Esophagus mucosa (tissue), 1 donor: ENCODE data around the gene WNT8A. TPM values are rescaled to one million over a fixed set of nuclear protein-coding genes. Genes with fewer than 3 reads are reported as not detected.

Source experiments
- total RNA-seq: library from RNA; stranded (reverse); gene quantifications from one replicate; pipeline ENCODE4 v1.2.4, GENCODE V29; 2023
- donor health status: DM: yes; HTN: yes; CAD: no.

WNT8A gene
- total RNA-seq, 1 donor from 2014 or later = not detected

Other genes starting within 250 kb of the WNT8A start
- gene MYOT, start 216.2 kb upstream of the WNT8A start, total RNA-seq = not detected
- not detected for gene PKD2L2, start 194.6 kb upstream of the WNT8A start, total RNA-seq
- 14.5 TPM for gene FAM13B, start 51.0 kb upstream of the WNT8A start, total RNA-seq
- 0.44 TPM for gene NME5, start 55.4 kb downstream of the WNT8A start, total RNA-seq
- gene BRD8, start 94.6 kb downstream of the WNT8A start, total RNA-seq = 25.7 TPM
- gene KIF20A, start 95.1 kb downstream of the WNT8A start, total RNA-seq = 21.2 TPM
- gene CDC23, start 129.3 kb downstream of the WNT8A start, total RNA-seq = 20.6 TPM
- gene GFRA3, start 190.6 kb downstream of the WNT8A start, total RNA-seq = not detected
- gene CDC25C, start 247.8 kb downstream of the WNT8A start, total RNA-seq = 2.7 TPM